Mesendoderm (in vitro differentiated cells): ENCODE data around the gene EMC10.

ENCODE experiments used
- DNase-seq: peaks from one replicate; pipeline ENCODE4 v3.0.0; 2013
- H2AK5ac ChIP-seq: 2 replicates; pipeline ENCODE4 v1.6.1; 2013; ENCODE audit warnings: low read length, inconsistent platforms
- H2BK120ac ChIP-seq: 2 replicates; pipeline ENCODE4 v1.6.1; 2013; ENCODE audit warnings: low read depth, mild to moderate bottlenecking, low read length, moderate library complexity, mixed read lengths
- H2BK15ac ChIP-seq: replicated peaks from 2 replicates; pipeline ENCODE4 v1.6.1; 2013; ENCODE audit warnings: low read depth, mild to moderate bottlenecking, moderate library complexity
- H2BK5ac ChIP-seq: 2 replicates; pipeline ENCODE4 v1.6.1; 2013; ENCODE audit warnings: low read length, inconsistent platforms
- H3K18ac ChIP-seq: 2 replicates; pipeline ENCODE4 v1.6.1; 2013; ENCODE audit warnings: mild to moderate bottlenecking, low read length, mixed read lengths
- H3K23ac ChIP-seq: one replicate; pipeline ENCODE4 v1.6.1; 2013; ENCODE audit warnings: low read length
- H3K27ac ChIP-seq: 2 replicates; pipeline ENCODE4 v1.5.1; 2013; ENCODE audit warnings: low read depth, mild to moderate bottlenecking, inconsistent platforms, low read length, moderate library complexity
- H3K27me3 ChIP-seq: 2 replicates; pipeline ENCODE4 v1.6.1; 2013; ENCODE audit warnings: low read length, control low read depth, mild to moderate bottlenecking, inconsistent platforms; ENCODE audit not compliant: insufficient read depth, poor library complexity
- H3K36me3 ChIP-seq: 2 replicates; pipeline ENCODE4 v1.6.1; 2013; ENCODE audit warnings: low read length, inconsistent platforms; ENCODE audit not compliant: control insufficient read depth, insufficient read depth
- H3K4ac ChIP-seq: one replicate; pipeline ENCODE4 v1.6.1; 2013; ENCODE audit warnings: low read depth, mild to moderate bottlenecking, low read length, moderate library complexity
- H3K4me1 ChIP-seq: 2 replicates; pipeline ENCODE4 v1.6.1; 2013; ENCODE audit warnings: low read depth, low read length, inconsistent platforms; ENCODE audit not compliant: control insufficient read depth
- H3K4me2 ChIP-seq: 2 replicates; pipeline ENCODE4 v1.6.1; 2013; ENCODE audit warnings: low read length
- H3K4me3 ChIP-seq: 2 replicates; pipeline ENCODE4 v1.5.1; 2013; ENCODE audit warnings: mild to moderate bottlenecking, low read length
- H3K56ac ChIP-seq: one replicate; pipeline ENCODE4 v1.6.1; 2013; ENCODE audit warnings: low read length
- H3K79me1 ChIP-seq: 2 replicates; pipeline ENCODE4 v1.6.1; 2013; ENCODE audit warnings: low read length, inconsistent platforms
- H3K79me2 ChIP-seq: 2 replicates; pipeline ENCODE4 v1.6.1; 2013; ENCODE audit warnings: mild to moderate bottlenecking, low read length; ENCODE audit not compliant: control insufficient read depth, insufficient read depth
- H3K9ac ChIP-seq: 2 replicates; pipeline ENCODE4 v1.6.1; 2013; ENCODE audit warnings: low read length, inconsistent platforms
- H4K5ac ChIP-seq: one replicate; pipeline ENCODE4 v1.6.1; 2013; ENCODE audit warnings: low read length
- H4K8ac ChIP-seq: one replicate; pipeline ENCODE4 v1.6.1; 2013; ENCODE audit warnings: low read depth, mild to moderate bottlenecking, control low read depth, low read length, moderate library complexity
- WGBS: extraction: QIAGEN DNeasy Blood & Tissue Kit; methylation state at CpG from one replicate; pipeline ENCODE4 v1.1.7; 2013; ENCODE audit warnings: low lambda C conversion rate, missing lambda C conversion rate; ENCODE audit not compliant: insufficient coverage; ENCODE audit errors: extremely low coverage; 5-methylcytosine and 5-hydroxymethylcytosine counted together

Gene EMC10

GRCh38 chr19:50461066-50461875, 15.0 kb upstream of the EMC10 start:
- WGBS: no CpG with 5 or more reads among the region's 28 CpGs
- Histone ChIP-seq H3K18ac (no peak overlapping the region), H2BK15ac (no peak overlapping the region), H4K5ac (no peak overlapping the region), H3K56ac (peak overlapping the region; percentile 62), H3K79me2 (no peaks in the 10 kb centered on the region), H4K8ac (no peak overlapping the region), H2BK120ac (no peak overlapping the region), H3K27me3 (no peaks in the 10 kb centered on the region), H3K36me3 (no peaks in the 10 kb centered on the region), H3K23ac (no peak overlapping the region), H3K27ac (no peak overlapping the region), H2AK5ac (no peak overlapping the region), H3K4me3 (no peak overlapping the region), H3K4ac (no peak overlapping the region), H3K9ac (peak overlapping the region; percentile 46), H3K4me1 (no peaks in the 10 kb centered on the region), H3K4me2 (no peak overlapping the region), H3K79me1 (no peaks in the 10 kb centered on the region), H2BK5ac (no peak overlapping the region)
- peak; percentile 72 for DNase-seq

GRCh38 chr19:50462970-50463369, 13.3 kb upstream of the EMC10 start:
- Histone ChIP-seq H3K9ac (no peak overlapping the region), H3K79me2 (no peaks in the 10 kb centered on the region), H3K4me1 (no peaks in the 10 kb centered on the region), H3K4me2 (no peak overlapping the region), H3K23ac (no peak overlapping the region), H2BK5ac (no peak overlapping the region), H3K79me1 (no peaks in the 10 kb centered on the region), H3K4me3 (no peak overlapping the region), H4K8ac (no peak overlapping the region), H2BK120ac (no peak overlapping the region), H2BK15ac (no peak overlapping the region), H3K27ac (no peak overlapping the region), H4K5ac (no peak overlapping the region), H3K56ac (no peak overlapping the region), H2AK5ac (no peak overlapping the region), H3K36me3 (no peaks in the 10 kb centered on the region), H3K27me3 (no peaks in the 10 kb centered on the region), H3K18ac (no peak overlapping the region), H3K4ac (no peak overlapping the region)
- WGBS: no CpG with 5 or more reads among the region's 7 CpGs
- DNase-seq: no peak

GRCh38 chr19:50464348-50464747, 12.0 kb upstream of the EMC10 start:
- no peak overlapping the region for H3K4me3 ChIP-seq
- no peak overlapping the region for H4K8ac ChIP-seq
- H3K18ac ChIP-seq: no peak overlapping the region
- H4K5ac ChIP-seq: no peak overlapping the region
- H3K4me1 ChIP-seq: no peaks in the 10 kb centered on the region
- H3K56ac ChIP-seq: no peak overlapping the region
- H3K27ac ChIP-seq: no peak overlapping the region
- WGBS: no CpG with 5 or more reads among the region's 19 CpGs
- no peak overlapping the region for H3K4me2 ChIP-seq
- no peak overlapping the region for H3K23ac ChIP-seq
- H2AK5ac ChIP-seq: no peak overlapping the region
- no peak for DNase-seq
- H3K9ac ChIP-seq: no peak overlapping the region
- no peak overlapping the region for H2BK120ac ChIP-seq
- no peaks in the 10 kb centered on the region for H3K79me2 ChIP-seq
- no peaks in the 10 kb centered on the region for H3K36me3 ChIP-seq
- no peak overlapping the region for H3K4ac ChIP-seq
- H2BK15ac ChIP-seq: no peak overlapping the region
- H3K79me1 ChIP-seq: no peaks in the 10 kb centered on the region
- H2BK5ac ChIP-seq: no peak overlapping the region
- no peaks in the 10 kb centered on the region for H3K27me3 ChIP-seq

- Histone ChIP-seq H3K36me3 (no peaks in the 10 kb centered on the region), H4K8ac (no peak overlapping the region), H2AK5ac (no peak overlapping the region), H3K23ac (no peak overlapping the region), H4K5ac (no peak overlapping the region), H3K4me3 (no peak overlapping the region), H3K27me3 (no peaks in the 10 kb centered on the region), H2BK120ac (no peak overlapping the region), H3K4ac (no peak overlapping the region), H3K79me2 (no peaks in the 10 kb centered on the region), H2BK15ac (no peak overlapping the region), H3K9ac (no peak overlapping the region), H3K56ac (no peak overlapping the region), H2BK5ac (no peak overlapping the region), H3K79me1 (no peaks in the 10 kb centered on the region), H3K4me2 (no peak overlapping the region), H3K4me1 (no peaks in the 10 kb centered on the region), H3K27ac (no peak overlapping the region), H3K18ac (no peak overlapping the region)
- no CpG with 5 or more reads among the region's 13 CpGs for WGBS
- no peak for DNase-seq
Measured at GRCh38 chr19:50465000-50465399, 11.3 kb upstream of the EMC10 start.

GRCh38 chr19:50465986-50466705, 10.2 kb upstream of the EMC10 start:
- Histone ChIP-seq H3K27me3 (no peaks in the 10 kb centered on the region), H3K4me2 (peak overlapping the region; percentile 30), H3K27ac (no peak overlapping the region), H2BK120ac (no peak overlapping the region), H3K79me2 (no peaks in the 10 kb centered on the region), H3K23ac (no peak overlapping the region), H2BK15ac (no peak overlapping the region), H3K9ac (peak overlapping the region; percentile 56), H4K8ac (no peak overlapping the region), H3K56ac (peak overlapping the region; percentile 66), H2BK5ac (no peak overlapping the region), H3K4me3 (no peak overlapping the region), H3K4ac (no peak overlapping the region), H3K36me3 (no peaks in the 10 kb centered on the region), H3K4me1 (no peaks in the 10 kb centered on the region), H4K5ac (no peak overlapping the region), H3K18ac (no peak overlapping the region), H3K79me1 (no peaks in the 10 kb centered on the region), H2AK5ac (no peak overlapping the region)
- DNase-seq: peak; percentile 84
- no CpG with 5 or more reads among the region's 29 CpGs for WGBS
